IMR-90 (cell line): ENCODE measurements around the gene KRT73. TPM values are rescaled to one million over a fixed set of nuclear protein-coding genes. Genes with fewer than 3 reads are reported as not detected.

ENCODE experiments used
- ATAC-seq: fragments of 200-7000 bp; cut with Tn5 transposase; 2 replicates; pipeline ENCODE4 v1.9.1; 2020; ENCODE audit warnings: low read depth, mild to moderate bottlenecking, moderate library complexity
- BruUV-seq: library from RNA; stranded (reverse); fragments of 400-500 nt; replicated peaks from 2 replicates; lab custom pipeline; 2021; lab: Mats Ljungman, UMichigan
- CTCF ChIA-PET: fragments of 300-600 bp; formaldehyde crosslinking; extraction: SDS; loops from one replicate; lab custom pipeline; 2021; ENCODE audit warnings: antibody characterized with exemption; lab: Yijun Ruan, JAX
- POLR2A ChIA-PET: fragments of 300-600 bp; sonication (Branson Sonifier 250); formaldehyde crosslinking; loops from one replicate; lab custom pipeline; 2022; ENCODE audit warnings: antibody characterized with exemption; ENCODE audit not compliant: unreplicated experiment; lab: Charles Lee
- DNase-seq: peaks from one replicate; pipeline ENCODE4 v3.0.0; 2013
- H2AFZ ChIP-seq: replicated peaks from 2 replicates; pipeline ENCODE3; 2013; ENCODE audit warnings: low read length, mild to moderate bottlenecking; ENCODE audit not compliant: poor library complexity
- H2AK5ac ChIP-seq: 2 replicates; pipeline ENCODE4 v1.6.1; 2013; ENCODE audit warnings: low read depth, low read length, inconsistent platforms
- H2AK9ac ChIP-seq: replicated peaks from 2 replicates; pipeline ENCODE3; 2013; ENCODE audit warnings: mild to moderate bottlenecking, low read depth, low read length, moderate library complexity; ENCODE audit not compliant: poor library complexity
- H2BK120ac ChIP-seq: 2 replicates; pipeline ENCODE4 v1.6.1; 2013; ENCODE audit warnings: low read depth, low read length, inconsistent platforms
- H2BK15ac ChIP-seq: 3 replicates; pipeline ENCODE4 v1.6.1; 2013; ENCODE audit warnings: low read depth, low read length, inconsistent platforms
- H2BK20ac ChIP-seq: 2 replicates; pipeline ENCODE4 v1.6.1; 2013; ENCODE audit warnings: low read depth, mild to moderate bottlenecking, inconsistent platforms, low read length, moderate library complexity
- H2BK5ac ChIP-seq: 2 replicates; pipeline ENCODE4 v1.6.1; 2013; ENCODE audit warnings: mild to moderate bottlenecking, low read depth, low read length, inconsistent platforms; ENCODE audit not compliant: poor library complexity, severe bottlenecking
- H3K14ac ChIP-seq: replicated peaks from 2 replicates; pipeline ENCODE4 v1.6.1; 2013; ENCODE audit warnings: low read depth, low read length, inconsistent platforms
- H3K18ac ChIP-seq: 2 replicates; pipeline ENCODE4 v1.6.1; 2013; ENCODE audit warnings: low read depth, low read length, control low read depth
- H3K23ac ChIP-seq: 2 replicates; pipeline ENCODE4 v1.6.1; 2013; ENCODE audit warnings: low read depth, low read length, inconsistent platforms
- H3K27ac ChIP-seq: 2 replicates; pipeline ENCODE4 v1.5.1; 2013; ENCODE audit warnings: mild to moderate bottlenecking, control low read depth, low read length; ENCODE audit not compliant: insufficient read depth
- H3K27me3 ChIP-seq: 2 replicates; pipeline ENCODE4 v1.6.1; 2013; ENCODE audit warnings: low read length; ENCODE audit not compliant: control insufficient read depth, insufficient read depth
- H3K36me3 ChIP-seq: 2 replicates; pipeline ENCODE4 v1.6.1; 2013; ENCODE audit warnings: low read length, mixed read lengths; ENCODE audit not compliant: control insufficient read depth, insufficient read depth
- H3K4ac ChIP-seq: 2 replicates; pipeline ENCODE4 v1.6.1; 2013; ENCODE audit warnings: low read depth, low read length, inconsistent platforms
- H3K4me1 ChIP-seq: 2 replicates; pipeline ENCODE4 v1.6.1; 2013; ENCODE audit warnings: low read length, mixed read lengths; ENCODE audit not compliant: control insufficient read depth, insufficient read depth
- H3K4me2 ChIP-seq: 2 replicates; pipeline ENCODE4 v1.6.1; 2013; ENCODE audit warnings: low read depth, mild to moderate bottlenecking, control low read depth, low read length, moderate library complexity
- H3K4me3 ChIP-seq: 2 replicates; pipeline ENCODE4 v1.5.1; 2013; ENCODE audit warnings: low read depth, mild to moderate bottlenecking, control low read depth, low read length, moderate library complexity; ENCODE audit not compliant: insufficient read depth
- H3K56ac ChIP-seq: 2 replicates; pipeline ENCODE4 v1.6.1; 2013; ENCODE audit warnings: low read length, inconsistent platforms; ENCODE audit not compliant: insufficient read depth; ENCODE audit errors: extremely low read depth
- H3K79me1 ChIP-seq, 2 experiments: 2 replicates each; pipeline ENCODE4 v1.6.1; 2013; ENCODE audit warnings: low read length in 2 of 2, inconsistent platforms in 1 of 2, low read depth in 1 of 2
- H3K9ac ChIP-seq: 2 replicates; pipeline ENCODE4 v1.6.1; 2013; ENCODE audit warnings: low read depth, low read length, control low read depth
- H3K9me1 ChIP-seq: 2 replicates; pipeline ENCODE4 v1.6.1; 2013; ENCODE audit warnings: low read length, inconsistent platforms; ENCODE audit not compliant: insufficient read depth
- H3K9me3 ChIP-seq: 2 replicates; pipeline ENCODE4 v1.6.1; 2013; ENCODE audit warnings: low read length; ENCODE audit not compliant: control insufficient read depth, insufficient read depth
- H4K20me1 ChIP-seq: 2 replicates; pipeline ENCODE4 v1.6.1; 2013; ENCODE audit warnings: low read length, inconsistent platforms; ENCODE audit not compliant: insufficient read depth
- H4K5ac ChIP-seq: 2 replicates; pipeline ENCODE4 v1.6.1; 2013; ENCODE audit warnings: mild to moderate bottlenecking, low read depth, low read length, control low read depth
- H4K8ac ChIP-seq, 2 experiments: 2 replicates each; pipeline ENCODE4 v1.6.1; 2013; ENCODE audit warnings: low read depth in 2 of 2, low read length in 2 of 2, control low read depth in 1 of 2, inconsistent platforms in 1 of 2
- H4K91ac ChIP-seq: 2 replicates; pipeline ENCODE4 v1.6.1; 2013; ENCODE audit warnings: low read depth, low read length, inconsistent platforms; ENCODE audit not compliant: insufficient read depth
- MXI1 ChIP-seq: IDR thresholded peaks from 2 replicates; pipeline ENCODE4 v1.6.1; 2012; ENCODE audit warnings: low read depth, mild to moderate bottlenecking, low read length, moderate library complexity, borderline replicate concordance
- NFE2L2 ChIP-seq: fragments of 150-350 bp; IDR thresholded peaks from 2 replicates; pipeline ENCODE4 v1.6.1; 2016; ENCODE audit warnings: low read depth, mild to moderate bottlenecking, low read length
- WGBS, 2 experiments: methylation state at CpG; one replicate each; pipeline versions ENCODE4 v1.1.5 to v1.1.7; 2013; ENCODE audit warnings: missing lambda C conversion rate in 2 of 2; ENCODE audit not compliant: insufficient read length in 1 of 2; ENCODE audit errors: extremely low coverage in 2 of 2; 5-methylcytosine and 5-hydroxymethylcytosine counted together
- dilution Hi-C: fragments of 300-500 bp; cut with HindIII; formaldehyde crosslinking; loops from one replicate; pipeline ENCODE4 v1.14.3; 2018; ENCODE audit warnings: low sequenced_read_pairs; ENCODE audit not compliant: unreplicated experiment
- in situ Hi-C: fragments of 300-500 bp; cut with MboI; formaldehyde crosslinking; loops from 3 replicates; pipeline ENCODE4 v1.14.3; 2019; ENCODE audit warnings: low sequenced_read_pairs, inconsistent platforms, mixed read lengths
- intact Hi-C: fragments of 100-400 bp; cut with micrococcal nuclease; formaldehyde crosslinking; loops from 2 replicates; pipeline ENCODE4 v1.10.0; 2022
- polyA plus RNA-seq, 3 experiments: library from polyadenylated mRNA; depleted of rRNA; stranded (reverse); fragments of >200 nt; gene quantifications; 2 replicates each; pipeline ENCODE4 v1.2.3, GENCODE V29; 2012; ENCODE audit warnings: low replicate concordance in 1 of 3
- total RNA-seq: library from RNA; depleted of rRNA; stranded (reverse); fragments of >200 nt; gene quantifications from 2 replicates; pipeline ENCODE4 v1.2.3, GENCODE V29; 2012

Gene KRT73
- total and polyA plus RNA-seq, 2 of the 4 experiments (the other 2 are of a cell fraction), result not detected

DNA sequence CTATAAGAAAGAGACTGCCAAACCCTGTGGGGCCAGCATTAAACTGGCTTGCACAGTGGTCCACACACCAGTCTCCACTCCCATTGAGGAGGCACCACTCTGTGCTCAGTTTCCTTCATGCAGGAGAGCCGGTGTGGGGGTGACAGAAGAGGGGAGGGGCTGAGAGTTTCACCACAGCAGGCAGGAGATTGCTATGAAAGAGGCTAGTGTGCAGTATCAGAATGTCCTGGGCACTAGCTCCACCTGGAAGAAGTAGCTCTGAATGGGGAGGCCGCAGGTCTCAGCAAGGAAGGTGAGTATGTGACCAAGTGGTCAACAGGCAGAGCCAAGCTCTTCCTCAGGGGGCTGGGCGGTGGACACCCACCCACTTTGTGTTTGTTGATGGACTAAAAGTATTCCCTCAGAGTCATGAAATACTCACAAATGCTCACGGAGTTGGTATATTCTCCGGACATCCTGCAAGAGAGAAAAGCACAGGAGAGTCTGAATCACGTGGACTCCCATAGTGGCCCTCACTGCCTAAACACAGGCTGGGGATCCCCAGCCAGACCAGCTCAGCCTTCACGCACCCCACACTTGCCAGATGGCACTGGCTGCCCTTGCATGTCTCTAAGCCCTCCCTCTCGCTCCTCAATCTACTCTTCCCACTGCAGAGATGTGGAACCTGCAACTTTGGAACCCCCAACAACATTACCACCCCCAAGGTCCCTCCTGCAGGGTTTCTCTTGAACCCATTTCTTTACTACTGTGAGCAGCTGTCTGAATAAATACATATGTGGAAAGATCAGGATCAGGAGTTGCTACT, 9.3 kb downstream of the KRT73 start:
- H2AK5ac ChIP-seq, result no peak overlapping the region

More for the DNA sequence above, 9.3 kb downstream of the KRT73 start:
- intact Hi-C loops (no loop called here), in situ Hi-C loops (no loop called here), dilution Hi-C loops (no loop called here)
- Histone ChIP-seq H3K4me1 (no peaks in the 10 kb centered on the region), H3K9me1 (no peaks in the 10 kb centered on the region), H2BK120ac (no peak overlapping the region), H2BK15ac (no peak overlapping the region), H3K27ac (no peak overlapping the region), H2BK5ac (no peak overlapping the region), H2AFZ (no peak overlapping the region), H4K5ac (no peak overlapping the region), H3K36me3 (no peaks in the 10 kb centered on the region), H3K4ac (no peak overlapping the region), H3K79me1 (no peaks in the 10 kb centered on the region), H2BK20ac (no peak overlapping the region), H3K56ac (no peak overlapping the region), H3K23ac (no peak overlapping the region), H3K4me3 (no peak overlapping the region), H2AK9ac (no peak overlapping the region), H3K9me3 (no peaks in the 10 kb centered on the region), H4K91ac (no peak overlapping the region), H3K14ac (no peak overlapping the region), H3K18ac (no peak overlapping the region), H3K9ac (no peak overlapping the region), H4K8ac (no peak overlapping the region), H4K20me1 (no peaks in the 10 kb centered on the region), H3K27me3 (peaks cover 37% of the 10 kb centered on the region), H3K4me2 (no peak overlapping the region)
- DNase-seq (no peak), ATAC-seq (no peak)
- no TSS peak for BruUV-seq
- TF ChIP-seq NFE2L2 (no peak), MXI1 (no peak)
- ChIA-PET POLR2A (no interaction called here), CTCF (no interaction called here)
- WGBS, 2 experiments, result 52% methylated on average over 2 of the region's 8 CpGs; no CpG with 5 or more reads in 1 of the 2 experiments
